Activated T-helper 1 cell treated with anti-CD3 and anti-CD28 coated beads, Interleukin-12 subunit alpha, Interleukin-12 subunit beta, Interleukin-2, Interleukin-4 antibody, amounts not matched to agents 30 ng/mL and 10 ng/mL and 1 ng/mL, durations not matched to agents 14 hours and 24 hours and 36 hours (primary cell): ENCODE measurements around the gene DDX1. TPM values are rescaled to one million over a fixed set of nuclear protein-coding genes. Genes with fewer than 3 reads are reported as not detected.

ENCODE experiments used
- DNase-seq: peaks from one replicate; pipeline ENCODE4 v3.0.0; 2021; ENCODE audit warnings: low spot score
- H3K27ac Mint-ChIP-seq: one replicate; pipeline ENCODE4 v1.8.0; 2021; ENCODE audit warnings: mild to moderate bottlenecking, mixed read lengths
- H3K27me3 Mint-ChIP-seq: one replicate; pipeline ENCODE4 v1.8.0; 2022; ENCODE audit warnings: mild to moderate bottlenecking, moderate library complexity, mixed read lengths; ENCODE audit not compliant: insufficient read depth
- H3K36me3 Mint-ChIP-seq: one replicate; pipeline ENCODE4 v1.8.0; 2021; ENCODE audit warnings: low read depth, mixed read lengths
- H3K4me1 Mint-ChIP-seq: one replicate; pipeline ENCODE4 v1.8.0; 2021; ENCODE audit warnings: low read depth, mixed read lengths
- H3K4me3 Mint-ChIP-seq: one replicate; pipeline ENCODE4 v1.8.0; 2021; ENCODE audit warnings: mild to moderate bottlenecking, moderate library complexity, mixed read lengths
- H3K9me3 Mint-ChIP-seq: one replicate; pipeline ENCODE4 v1.8.0; 2021; ENCODE audit warnings: mixed read lengths
- intact Hi-C: fragments of 100-400 bp; cut with micrococcal nuclease; formaldehyde crosslinking; loops from one replicate; pipeline ENCODE4 v1.15.1; 2024
- total RNA-seq: library from RNA; stranded (reverse); gene quantifications from 2 replicates; pipeline ENCODE4 v1.2.3, GENCODE V29; 2022

Gene DDX1
- total RNA-seq, 1 donor from 2014 or later = 104 TPM

DNA sequence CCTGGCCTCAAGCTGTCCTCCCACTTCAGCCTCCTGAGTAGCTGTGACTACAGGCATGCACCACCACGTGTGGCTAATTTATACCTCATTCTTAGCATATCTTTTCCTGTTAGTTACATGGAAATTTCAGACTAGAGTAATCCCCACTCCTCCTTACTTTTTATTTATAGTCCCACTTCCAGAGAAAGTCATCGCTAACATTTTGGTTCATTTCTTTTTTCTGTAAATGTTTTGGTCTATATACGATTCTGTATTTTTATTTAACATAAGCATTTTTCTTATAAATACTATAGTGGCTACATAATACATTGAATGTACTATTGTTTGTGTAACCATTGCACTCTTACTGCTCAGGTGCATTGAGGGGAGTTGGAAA is 42.3 kb downstream of the DDX1 start:
- Mint-ChIP-seq H3K27me3 (no peaks in the 10 kb centered on the region), H3K4me3 (no peak overlapping the region), H3K36me3 (peaks cover 50% of the 10 kb centered on the region), H3K9me3 (no peaks in the 10 kb centered on the region), H3K27ac (no peak overlapping the region), H3K4me1 (no peaks in the 10 kb centered on the region)
- DNase-seq = no peak
- intact Hi-C loops = no loop called here

DNA sequence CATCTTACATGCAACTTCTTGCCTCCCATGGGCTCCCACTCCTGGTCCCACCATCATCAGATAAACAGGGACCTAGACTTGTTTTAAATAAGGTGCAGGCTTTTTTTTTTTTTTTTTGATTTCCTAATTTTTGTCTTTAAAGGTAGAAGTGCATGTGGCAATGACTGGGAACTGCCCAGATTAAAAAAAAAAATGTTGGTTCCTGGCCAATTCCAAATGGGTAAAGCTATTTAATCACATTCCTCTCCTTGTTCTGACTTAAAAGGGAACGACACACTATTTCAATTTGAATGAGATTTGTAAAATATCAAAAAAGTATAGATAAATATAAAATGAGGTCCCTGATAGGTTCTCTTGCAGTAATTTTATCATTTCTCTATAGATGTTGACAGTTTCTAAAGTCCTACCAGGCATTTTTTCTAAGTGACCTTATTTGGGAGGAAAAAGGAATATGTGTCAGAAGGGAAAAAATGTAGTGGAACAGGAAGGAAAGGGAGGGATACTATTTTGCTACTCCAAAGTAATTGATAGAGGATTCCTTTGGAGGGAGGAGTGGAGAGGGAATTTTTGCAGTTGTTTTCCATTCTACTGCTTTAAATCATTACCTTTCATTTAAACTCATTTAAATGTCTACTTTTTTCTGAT is 43.3 kb downstream of the DDX1 start:
- H3K4me1 Mint-ChIP-seq = no peaks in the 10 kb centered on the region
- intact Hi-C loops = loop anchor here (5.0 kb wide), 1 partner anchor 507 kb away; no protein-coding TSS in a partner anchor
- no peaks in the 10 kb centered on the region for H3K9me3 Mint-ChIP-seq
- peaks cover 48% of the 10 kb centered on the region for H3K36me3 Mint-ChIP-seq
- no peak overlapping the region for H3K27ac Mint-ChIP-seq
- no peak overlapping the region for H3K4me3 Mint-ChIP-seq
- H3K27me3 Mint-ChIP-seq = no peaks in the 10 kb centered on the region
- DNase-seq = no peak

GRCh38 chr2:15636972-15637785 is 45.5 kb downstream of the DDX1 start:
- Mint-ChIP-seq H3K4me3 (no peak overlapping the region), H3K4me1 (no peaks in the 10 kb centered on the region), H3K27ac (no peak overlapping the region), H3K27me3 (no peaks in the 10 kb centered on the region), H3K9me3 (peaks cover 8% of the 10 kb centered on the region), H3K36me3 (peaks cover 43% of the 10 kb centered on the region)
- DNase-seq = no peak
- intact Hi-C loops = loop anchor here (2.0 to 5.0 kb wide), 2 partner anchors 505 to 644 kb away; no protein-coding TSS in a partner anchor

- Mint-ChIP-seq H3K4me3 (no peak overlapping the region), H3K27me3 (no peaks in the 10 kb centered on the region), H3K27ac (no peak overlapping the region), H3K9me3 (peaks cover 8% of the 10 kb centered on the region), H3K4me1 (no peaks in the 10 kb centered on the region), H3K36me3 (peaks cover 34% of the 10 kb centered on the region)
- intact Hi-C loops = loop anchor here (5.0 kb wide), 1 partner anchor 504 kb away; no protein-coding TSS in a partner anchor
- DNase-seq = no peak
Observed at GRCh38 chr2:15638720-15639119, 47.1 kb downstream of the DDX1 start.

- Mint-ChIP-seq H3K27ac (no peak overlapping the region), H3K4me3 (no peak overlapping the region), H3K27me3 (no peaks in the 10 kb centered on the region), H3K36me3 (peaks cover 27% of the 10 kb centered on the region), H3K9me3 (peaks cover 8% of the 10 kb centered on the region), H3K4me1 (no peaks in the 10 kb centered on the region)
- intact Hi-C loops = loop anchor here (5.0 kb wide), 1 partner anchor 503 kb away; no protein-coding TSS in a partner anchor
- no peak for DNase-seq
Observed at GRCh38 chr2:15639323-15640251, 47.9 kb downstream of the DDX1 start.

DNA sequence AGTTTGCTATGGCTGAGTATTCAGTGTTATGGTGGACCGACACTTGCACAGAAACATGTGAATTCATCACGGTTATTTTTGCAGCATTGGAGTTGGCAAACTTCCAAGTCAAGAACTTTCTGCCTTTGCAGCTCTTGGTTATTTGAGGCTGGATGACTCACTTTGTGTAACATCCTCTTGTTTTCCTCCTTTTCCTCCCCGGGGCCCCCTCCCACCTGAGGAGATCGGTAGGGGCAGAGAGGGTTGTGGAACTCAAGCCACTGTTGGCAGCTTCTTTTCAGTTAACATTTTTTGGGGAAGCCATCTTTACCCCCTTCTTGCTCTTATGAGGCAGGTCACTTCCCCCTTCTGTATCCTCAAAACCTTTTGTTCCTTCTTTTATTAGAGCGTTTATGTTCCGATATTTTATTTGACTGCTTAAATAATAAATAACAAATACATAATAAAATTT is 48.6 kb downstream of the DDX1 start:
- Mint-ChIP-seq H3K27me3 (no peaks in the 10 kb centered on the region), H3K27ac (no peak overlapping the region), H3K4me1 (no peaks in the 10 kb centered on the region), H3K4me3 (no peak overlapping the region), H3K9me3 (peaks cover 8% of the 10 kb centered on the region), H3K36me3 (peaks cover 23% of the 10 kb centered on the region)
- intact Hi-C loops = no loop called here
- DNase-seq = no peak

DNA sequence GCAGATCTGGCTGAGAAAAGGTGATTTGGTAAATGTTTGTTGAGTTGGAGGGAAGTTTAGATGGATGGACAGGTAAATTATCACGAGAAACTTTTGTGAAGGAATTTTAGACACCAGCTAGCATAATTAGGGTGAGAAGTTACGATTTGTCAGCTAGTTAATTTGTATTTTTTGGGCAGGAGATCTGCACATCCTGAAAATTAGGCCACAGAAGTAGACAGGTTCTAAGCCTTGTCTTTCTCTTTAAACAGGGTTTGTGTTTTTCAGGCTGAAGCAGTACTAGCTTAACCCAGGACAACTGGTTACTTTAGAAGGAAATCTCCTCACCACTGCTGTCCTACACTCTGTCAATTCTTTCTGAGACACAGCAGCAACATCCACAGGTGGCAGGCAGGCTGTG is 49.1 kb downstream of the DDX1 start:
- no peak overlapping the region for H3K4me3 Mint-ChIP-seq
- intact Hi-C loops = no loop called here
- no peak overlapping the region for H3K27ac Mint-ChIP-seq
- no peaks in the 10 kb centered on the region for H3K4me1 Mint-ChIP-seq
- H3K9me3 Mint-ChIP-seq = peaks cover 8% of the 10 kb centered on the region
- no peak for DNase-seq
- peaks cover 23% of the 10 kb centered on the region for H3K36me3 Mint-ChIP-seq
- H3K27me3 Mint-ChIP-seq = no peaks in the 10 kb centered on the region

DNA sequence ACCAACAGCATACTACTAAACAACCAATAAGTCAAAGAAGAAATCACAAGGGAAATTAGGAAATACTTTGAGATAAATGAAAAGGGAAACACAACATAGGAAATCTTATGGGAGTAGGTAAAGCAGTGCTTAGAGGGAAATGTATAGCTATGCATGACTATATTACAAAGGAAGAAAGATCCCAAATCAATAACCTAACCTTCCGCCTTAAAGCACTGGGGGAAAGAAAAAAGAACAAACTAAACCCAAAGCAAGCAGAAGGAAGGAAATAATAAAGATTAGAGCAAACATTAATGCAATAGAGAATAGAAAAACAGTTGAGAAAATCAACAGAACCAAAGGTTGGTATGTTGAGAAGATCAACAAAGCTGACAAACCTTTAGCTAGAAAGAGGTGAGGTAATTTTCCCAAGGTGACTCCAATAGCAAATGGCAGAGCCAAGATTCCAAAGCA is 49.9 kb downstream of the DDX1 start:
- Mint-ChIP-seq H3K4me3 (no peak overlapping the region), H3K4me1 (no peaks in the 10 kb centered on the region), H3K9me3 (peaks cover 8% of the 10 kb centered on the region), H3K36me3 (peaks cover 21% of the 10 kb centered on the region), H3K27me3 (no peaks in the 10 kb centered on the region), H3K27ac (no peak overlapping the region)
- intact Hi-C loops = no loop called here
- DNase-seq = no peak

DNA sequence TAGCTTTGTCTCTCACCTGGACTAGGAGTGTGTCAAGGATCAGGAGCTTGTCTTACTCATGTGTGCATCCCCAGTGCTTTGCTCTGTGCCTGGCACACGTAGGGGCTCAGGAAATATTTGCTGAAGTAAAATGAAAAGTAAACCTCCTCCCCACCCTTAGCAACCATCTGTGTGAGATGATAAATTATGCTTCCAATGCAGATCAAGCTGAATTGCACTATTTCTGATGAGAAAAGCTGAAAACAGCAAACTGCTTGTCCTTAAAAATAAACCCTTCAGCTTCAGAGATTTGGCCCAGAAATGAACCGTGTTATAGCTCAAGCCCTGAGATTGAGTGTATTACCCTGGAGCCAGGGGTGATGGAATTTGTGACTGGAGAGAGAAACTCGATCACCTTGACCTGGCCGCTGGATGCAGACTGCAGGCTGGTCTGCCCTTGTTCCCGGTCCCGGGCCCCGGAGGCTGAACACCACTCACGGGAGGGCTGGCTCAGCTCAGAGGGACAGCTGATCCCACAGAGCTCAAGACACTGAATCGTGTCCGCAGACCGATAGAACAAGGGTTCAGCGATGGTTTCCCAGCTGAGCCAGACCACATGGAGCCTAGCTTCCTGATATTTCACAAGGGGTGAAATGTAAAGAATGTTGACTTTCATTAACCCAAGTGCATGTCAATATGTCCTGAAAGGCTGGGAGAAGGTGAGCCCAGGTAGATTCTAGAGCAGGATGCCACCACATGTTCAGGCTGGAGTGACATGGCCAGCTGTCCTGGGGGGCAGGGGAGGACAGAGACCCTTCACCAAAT is 50.5 kb downstream of the DDX1 start:
- Mint-ChIP-seq H3K27ac (peak overlapping the region; percentile 55), H3K27me3 (no peaks in the 10 kb centered on the region), H3K4me3 (no peak overlapping the region), H3K4me1 (no peaks in the 10 kb centered on the region), H3K9me3 (peaks cover 8% of the 10 kb centered on the region), H3K36me3 (peaks cover 20% of the 10 kb centered on the region)
- intact Hi-C loops = no loop called here
- DNase-seq = no peak

- intact Hi-C loops = no loop called here
- no peaks in the 10 kb centered on the region for H3K27me3 Mint-ChIP-seq
- H3K4me1 Mint-ChIP-seq = no peaks in the 10 kb centered on the region
- DNase-seq = no peak
- no peak overlapping the region for H3K27ac Mint-ChIP-seq
- peaks cover 8% of the 10 kb centered on the region for H3K9me3 Mint-ChIP-seq
- no peak overlapping the region for H3K4me3 Mint-ChIP-seq
- H3K36me3 Mint-ChIP-seq = peaks cover 20% of the 10 kb centered on the region
Observed at GRCh38 chr2:15642815-15643500, 51.3 kb downstream of the DDX1 start.

DNA sequence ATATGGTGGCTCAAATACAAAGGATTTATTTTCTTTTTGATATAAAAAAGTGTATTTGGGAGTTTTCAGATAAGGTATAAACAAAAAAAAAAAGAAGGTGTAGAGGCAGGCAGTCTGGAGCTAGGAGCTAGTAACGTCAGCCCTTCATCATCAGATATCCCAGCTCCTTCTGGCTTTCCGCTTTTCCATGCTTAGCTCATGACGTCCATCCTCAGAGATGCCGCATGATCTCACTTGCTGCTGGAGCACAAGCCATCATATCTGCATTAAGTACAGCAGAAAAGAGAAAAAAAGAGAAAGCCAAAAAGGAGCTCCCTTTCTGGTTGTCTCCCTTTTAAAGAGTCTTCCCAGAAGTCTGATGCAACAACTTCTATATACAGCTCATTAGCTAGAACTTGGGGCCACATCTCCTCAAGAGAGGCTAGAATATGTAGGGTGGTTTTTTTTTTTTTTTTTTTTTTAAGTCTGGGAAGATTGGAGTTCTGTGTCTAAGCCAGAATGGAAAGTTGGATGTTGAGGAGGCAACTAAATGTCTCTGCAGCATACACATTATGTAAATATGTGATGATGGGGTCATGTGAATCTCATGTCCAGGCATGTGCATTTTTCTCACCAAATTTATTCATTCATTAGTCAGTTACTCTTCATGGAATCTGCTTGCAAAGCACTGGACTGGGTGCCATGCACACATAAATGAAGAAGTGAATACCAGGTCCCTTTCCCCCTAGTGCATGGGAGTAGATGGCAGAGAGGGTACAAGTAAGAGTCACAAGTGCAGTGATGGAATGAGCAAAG is 52.3 kb downstream of the DDX1 start:
- Mint-ChIP-seq H3K9me3 (peaks cover 8% of the 10 kb centered on the region), H3K36me3 (peaks cover 15% of the 10 kb centered on the region), H3K27me3 (no peaks in the 10 kb centered on the region), H3K4me1 (no peaks in the 10 kb centered on the region), H3K27ac (no peak overlapping the region), H3K4me3 (no peak overlapping the region)
- DNase-seq = no peak
- intact Hi-C loops = no loop called here
